GM18507 (cell line): Measurements from ENCODE around the gene HDAC4.

Experiments used
- DNase-seq: peaks from one replicate; pipeline ENCODE4 v3.0.0; 2011; ENCODE audit warnings: low read depth; ENCODE audit not compliant: insufficient read length; ENCODE audit errors: extremely low spot score
- FAIRE-seq: peaks from 2 replicates; lab custom pipeline; 2011; peaks lifted over from hg19 to GRCh38; lab: Jason Lieb, UNC

Gene HDAC4

DNA sequence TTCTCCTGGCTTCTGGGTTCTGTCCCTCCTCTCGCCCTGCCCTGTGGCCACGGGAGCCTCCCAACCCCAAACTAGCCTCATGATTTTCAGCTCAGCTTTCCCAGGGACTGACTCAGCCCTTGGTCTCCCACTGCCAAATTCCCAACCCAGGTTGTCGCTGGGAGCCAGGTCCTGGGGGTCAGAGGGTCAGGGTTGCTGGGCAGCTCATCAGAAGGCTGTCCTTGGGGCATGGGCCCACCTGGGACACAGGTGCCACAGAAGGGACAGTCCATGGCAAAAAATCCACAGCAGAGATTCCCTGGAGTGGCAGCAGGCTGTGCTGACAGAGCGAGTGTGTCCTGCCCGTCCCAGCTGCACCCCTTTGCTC, 372.6 kb downstream of the HDAC4 start:
- FAIRE-seq, result no peak
- DNase-seq, result no peak

DNA sequence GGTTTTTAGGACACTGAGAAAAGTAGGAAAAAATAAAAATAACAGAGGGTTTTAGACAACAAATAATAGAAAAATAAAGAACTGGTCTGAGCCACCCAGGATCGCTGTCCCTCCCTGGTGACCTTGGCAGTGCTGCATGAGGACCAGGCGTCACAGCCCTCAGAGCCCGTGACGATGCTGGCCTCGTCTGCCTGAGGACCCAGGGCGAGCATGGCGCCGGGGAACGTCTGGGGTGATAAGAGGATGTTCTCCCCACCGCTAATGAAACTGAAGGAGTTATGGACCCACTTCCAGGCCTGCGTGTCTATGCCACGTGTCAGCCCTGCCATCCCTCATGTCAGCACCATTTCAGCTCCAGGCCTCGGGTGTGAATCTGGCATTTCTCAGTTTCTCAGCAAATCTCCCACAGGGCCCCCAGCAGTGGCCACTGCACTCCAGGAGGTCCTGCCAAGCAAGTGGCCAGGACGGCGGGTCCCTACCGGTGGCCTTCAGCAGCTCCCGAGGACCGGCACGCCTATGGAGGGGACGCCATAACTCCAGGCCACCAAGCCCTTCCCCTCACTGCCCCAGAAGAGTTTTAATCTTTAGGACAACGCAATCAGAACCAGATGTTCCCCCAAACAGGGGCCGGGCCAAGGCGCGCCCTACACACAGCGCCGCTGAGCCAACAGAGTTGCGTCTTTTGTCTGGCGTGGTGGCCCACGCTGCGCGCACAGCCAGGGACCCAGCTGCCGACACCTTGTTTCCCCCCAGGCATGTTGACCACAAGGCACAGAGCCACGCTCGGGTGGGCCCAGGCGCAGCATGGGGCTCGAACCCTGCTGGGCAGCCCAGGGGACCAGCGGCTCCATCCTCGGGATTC, 373.2 kb downstream of the HDAC4 start:
- no peak for DNase-seq
- FAIRE-seq, result no peak

DNA sequence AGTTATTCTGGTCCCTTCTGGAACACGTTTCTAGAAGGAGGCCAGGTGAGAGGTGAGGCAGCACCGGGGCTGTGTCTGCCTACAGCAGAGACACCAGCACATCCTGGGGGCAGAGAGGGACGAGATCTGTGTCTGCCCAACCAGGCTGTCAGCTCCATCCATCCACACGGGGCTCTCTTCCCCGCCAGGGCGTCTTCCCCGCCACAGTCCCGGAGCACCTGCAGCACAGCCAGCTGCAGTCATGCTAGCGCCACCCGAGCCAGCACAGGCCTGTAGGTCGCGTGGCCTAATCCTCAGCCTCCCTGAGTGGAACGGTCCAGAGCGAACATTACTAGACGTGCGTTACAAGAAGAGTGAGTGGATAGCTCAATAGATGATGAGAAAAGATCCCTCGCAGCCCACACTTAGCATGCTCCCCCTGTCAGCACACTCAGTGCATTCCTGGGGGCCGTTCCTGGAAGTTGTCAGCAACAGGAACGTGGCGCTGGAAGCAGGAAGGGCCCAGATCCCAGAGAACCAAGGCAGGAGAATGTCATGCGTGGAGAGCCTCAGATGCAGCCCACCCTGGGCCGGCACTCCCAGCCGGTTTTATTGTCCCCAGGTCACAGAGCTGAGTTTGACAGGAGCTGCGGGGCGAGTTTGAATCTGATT, 374.0 kb downstream of the HDAC4 start:
- FAIRE-seq (no peak), DNase-seq (no peak)

DNA sequence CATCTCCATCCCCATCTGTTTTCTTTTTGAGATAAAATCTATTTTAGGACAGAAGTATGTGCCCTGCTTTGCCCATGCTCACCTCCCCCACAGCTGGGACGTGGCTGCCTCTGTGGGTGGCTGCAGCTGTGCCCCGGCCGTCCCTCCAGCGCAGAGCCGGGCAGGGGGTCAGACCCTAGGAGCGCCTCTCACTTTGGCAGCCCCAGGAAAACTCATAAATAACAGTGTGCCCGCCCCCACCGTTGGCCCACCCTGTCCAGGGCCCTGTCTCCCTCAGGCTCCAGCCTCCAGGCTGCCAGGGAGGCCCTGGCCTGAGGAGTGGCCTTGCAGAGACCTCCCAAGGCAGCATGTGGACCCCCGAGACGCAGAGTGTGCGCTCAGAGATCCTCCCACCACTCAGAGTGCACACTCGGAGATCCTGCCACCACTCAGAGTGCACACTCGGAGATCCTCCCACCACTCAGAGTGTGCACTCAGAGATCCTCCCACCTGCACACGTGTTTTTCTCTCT, 374.8 kb downstream of the HDAC4 start:
- no peak for FAIRE-seq
- no peak for DNase-seq

DNA sequence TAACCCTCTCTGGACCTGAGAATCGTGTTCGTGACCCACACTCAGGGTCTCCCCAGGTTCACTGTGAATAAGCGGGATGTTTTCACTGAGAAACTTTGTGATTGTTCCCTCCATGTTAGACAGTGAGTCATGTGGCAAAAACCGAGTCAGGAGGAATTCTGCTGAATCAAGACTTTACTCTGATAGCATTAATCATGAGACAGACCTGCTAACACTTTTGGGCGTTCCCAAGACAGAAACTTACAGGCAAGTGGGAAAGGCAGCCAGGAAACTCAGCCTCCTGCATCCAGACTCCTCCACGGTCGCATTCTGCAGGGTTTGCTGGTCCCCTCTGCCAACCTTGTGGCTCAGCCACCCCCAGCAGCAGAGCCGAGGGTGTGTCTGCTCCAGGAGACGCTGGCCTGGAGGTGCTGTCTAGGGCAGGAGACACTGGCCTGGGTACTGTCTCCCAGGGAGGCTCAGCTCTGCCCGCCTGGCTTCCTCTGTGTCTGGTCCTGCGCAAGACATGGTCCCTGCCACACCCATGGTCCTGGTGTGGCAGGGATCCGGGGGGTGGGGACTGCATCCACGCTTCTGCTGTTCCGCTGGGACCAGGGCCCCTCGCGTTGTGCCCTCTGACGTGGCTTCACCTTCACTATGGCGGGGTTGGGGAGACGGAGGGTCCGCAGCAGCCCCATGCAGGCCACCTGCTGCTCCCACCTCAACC, 375.6 kb downstream of the HDAC4 start:
- FAIRE-seq (no peak), DNase-seq (no peak)

DNA sequence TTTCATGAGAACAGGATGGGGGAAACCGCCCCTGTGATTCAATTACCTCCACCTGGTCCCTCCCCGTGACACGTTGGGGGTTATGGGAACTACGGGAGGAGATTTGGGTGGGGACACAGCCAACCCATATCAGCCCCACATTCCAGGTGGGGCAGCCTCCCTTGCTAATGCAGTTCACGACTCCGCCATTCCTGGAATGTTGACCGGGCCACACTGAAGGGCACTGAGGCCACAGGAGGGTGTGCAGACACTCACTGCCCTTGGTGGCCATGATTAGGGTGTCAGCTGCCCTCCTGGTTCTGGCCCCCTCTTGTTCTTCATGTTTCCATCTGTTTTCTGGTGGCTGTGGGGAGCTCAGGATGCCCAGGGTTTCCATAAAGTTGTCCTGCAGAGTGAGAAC, 376.6 kb downstream of the HDAC4 start:
- DNase-seq (no peak), FAIRE-seq (no peak)

DNA sequence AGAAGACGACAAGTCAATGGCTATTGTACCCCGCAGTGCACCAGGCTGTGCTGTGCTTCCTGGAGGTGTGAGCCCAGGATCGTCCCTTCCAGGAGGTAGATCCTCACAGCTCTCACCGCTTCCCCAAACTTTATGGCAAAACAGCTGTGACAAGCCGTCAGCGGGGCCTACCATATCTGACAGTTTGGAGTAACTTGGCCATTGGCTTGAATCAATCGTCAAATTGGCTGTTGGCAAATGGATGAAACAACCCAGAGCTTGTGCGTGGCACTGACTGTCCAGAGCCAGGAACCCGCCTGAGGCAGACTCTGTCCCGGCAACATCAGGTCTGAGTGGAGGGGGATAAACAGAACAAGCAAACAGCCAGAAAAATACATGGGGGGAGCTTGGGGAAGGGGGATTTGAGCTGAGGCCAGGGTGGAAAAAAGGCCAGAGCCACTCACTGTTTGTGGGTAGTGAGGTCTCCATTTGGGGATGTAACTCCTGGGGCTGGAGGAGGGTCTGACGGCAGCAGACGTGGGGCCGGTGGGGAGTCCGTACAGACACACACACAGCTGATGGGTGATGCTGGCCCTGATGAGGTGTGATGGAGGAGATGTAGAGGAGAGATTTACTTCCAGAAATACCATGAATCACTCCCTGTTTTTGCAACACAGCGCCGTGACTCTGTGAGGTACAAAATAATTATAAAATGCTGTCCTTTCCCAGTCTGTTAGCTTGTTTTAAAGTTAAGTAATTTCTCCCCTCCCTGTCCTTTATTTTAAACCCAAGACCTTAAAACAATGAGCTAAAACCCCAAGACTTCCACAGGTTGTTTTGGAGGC, 378.2 kb downstream of the HDAC4 start:
- FAIRE-seq (no peak), DNase-seq (no peak)

DNA sequence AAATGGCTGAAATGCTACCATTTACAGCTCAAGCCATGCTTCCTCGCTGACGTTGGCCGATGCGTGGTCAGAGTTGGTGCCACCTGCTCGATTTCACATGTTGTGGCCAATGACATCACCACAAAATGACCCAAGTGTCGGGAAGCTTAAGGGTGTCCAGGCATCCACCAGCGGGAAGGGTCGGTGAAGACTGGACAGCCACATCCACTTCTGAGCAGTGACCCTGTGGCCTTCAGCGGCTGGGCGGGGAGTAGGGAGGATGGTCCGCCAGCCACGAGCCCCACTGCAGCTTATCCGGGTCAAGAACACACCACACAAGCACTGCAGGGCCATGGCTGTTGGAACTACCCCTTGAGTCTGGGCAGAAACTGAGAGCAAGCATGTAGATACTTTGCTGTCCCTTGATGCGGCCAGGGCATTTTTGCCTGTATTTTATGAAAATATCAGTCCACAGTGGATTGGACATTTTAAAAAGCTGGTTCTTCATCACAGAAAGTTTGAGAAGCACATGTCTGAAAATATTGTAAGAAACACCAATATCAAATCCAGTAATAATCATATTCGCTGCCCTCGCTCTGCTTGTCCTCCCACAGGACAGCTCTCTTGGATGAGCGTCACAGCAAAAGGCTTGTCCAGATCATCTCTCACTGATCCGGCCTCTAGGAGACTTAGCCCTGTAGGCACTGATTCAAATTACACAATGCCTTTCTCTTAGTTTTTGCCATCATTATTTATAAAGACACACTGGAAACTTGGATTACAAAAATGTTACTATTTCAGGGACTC, 379.0 kb downstream of the HDAC4 start:
- FAIRE-seq, result no peak

DNA sequence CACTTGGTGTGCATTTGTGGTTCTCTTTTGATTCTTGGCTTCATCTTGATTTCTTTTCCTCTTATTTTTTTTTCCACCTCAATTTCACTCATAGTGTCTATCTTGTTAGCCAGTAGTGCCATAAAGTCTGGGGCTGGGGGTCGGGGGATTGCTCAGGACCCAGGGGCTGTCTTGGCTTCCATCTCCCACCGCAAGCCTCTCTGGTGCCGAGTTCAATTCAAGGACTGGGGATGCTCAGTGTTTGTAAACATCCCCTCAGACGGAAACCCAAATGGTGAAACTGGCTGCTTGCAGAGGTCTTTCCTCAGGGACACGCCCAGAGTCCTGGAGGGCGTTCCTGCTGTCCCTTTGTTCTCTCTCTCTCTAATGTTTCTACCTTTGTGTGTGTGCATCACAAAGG, 379.6 kb downstream of the HDAC4 start:
- DNase-seq (no peak), FAIRE-seq (no peak)

More for the DNA sequence above, 379.0 kb downstream of the HDAC4 start:
- no peak for DNase-seq

DNA sequence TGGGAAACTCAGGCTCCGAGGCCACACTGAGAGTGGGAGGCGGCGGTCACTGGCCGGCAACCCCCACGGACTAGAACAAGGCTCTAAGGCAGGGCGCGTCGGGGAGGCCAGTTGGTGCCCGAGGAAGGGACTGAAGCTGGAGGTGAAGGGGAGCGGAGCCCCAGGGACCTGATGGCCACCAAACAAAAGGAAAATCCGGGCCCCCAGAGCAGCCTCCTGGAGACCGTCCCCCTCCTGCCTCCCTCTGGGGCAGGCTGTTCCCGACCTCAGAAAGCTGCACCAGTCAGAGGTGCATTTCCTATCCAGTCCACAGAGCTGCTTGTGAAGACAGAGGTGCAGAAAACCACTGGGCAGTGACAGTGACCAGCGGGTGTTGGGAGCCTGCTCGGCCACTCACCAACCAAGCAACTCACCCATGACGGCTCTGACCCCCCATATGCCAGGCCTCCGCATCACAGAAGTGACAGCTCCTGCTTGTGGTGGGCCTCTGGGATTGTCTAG, 380.2 kb downstream of the HDAC4 start:
- FAIRE-seq (no peak), DNase-seq (no peak)

DNA sequence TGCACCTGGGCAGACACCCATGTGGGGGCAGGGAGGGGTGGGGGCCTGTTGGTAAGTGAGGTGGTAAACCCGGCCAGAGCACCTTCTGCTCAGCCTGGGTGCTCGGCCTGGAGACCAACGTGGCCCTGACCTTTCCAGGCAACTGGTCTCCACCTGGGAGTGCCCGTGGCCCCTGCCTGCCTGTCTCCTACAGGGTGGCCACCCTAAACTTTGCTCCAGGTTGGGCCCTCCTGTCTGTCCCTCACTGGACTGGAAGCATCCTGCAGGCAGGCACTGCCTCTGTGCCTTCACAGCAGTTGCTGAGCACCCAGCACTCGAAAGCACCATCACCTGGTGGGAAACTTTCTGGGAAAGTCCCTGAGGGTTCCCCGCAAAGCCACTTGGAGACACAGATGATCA, 381.6 kb downstream of the HDAC4 start:
- FAIRE-seq (no peak), DNase-seq (no peak)

DNA sequence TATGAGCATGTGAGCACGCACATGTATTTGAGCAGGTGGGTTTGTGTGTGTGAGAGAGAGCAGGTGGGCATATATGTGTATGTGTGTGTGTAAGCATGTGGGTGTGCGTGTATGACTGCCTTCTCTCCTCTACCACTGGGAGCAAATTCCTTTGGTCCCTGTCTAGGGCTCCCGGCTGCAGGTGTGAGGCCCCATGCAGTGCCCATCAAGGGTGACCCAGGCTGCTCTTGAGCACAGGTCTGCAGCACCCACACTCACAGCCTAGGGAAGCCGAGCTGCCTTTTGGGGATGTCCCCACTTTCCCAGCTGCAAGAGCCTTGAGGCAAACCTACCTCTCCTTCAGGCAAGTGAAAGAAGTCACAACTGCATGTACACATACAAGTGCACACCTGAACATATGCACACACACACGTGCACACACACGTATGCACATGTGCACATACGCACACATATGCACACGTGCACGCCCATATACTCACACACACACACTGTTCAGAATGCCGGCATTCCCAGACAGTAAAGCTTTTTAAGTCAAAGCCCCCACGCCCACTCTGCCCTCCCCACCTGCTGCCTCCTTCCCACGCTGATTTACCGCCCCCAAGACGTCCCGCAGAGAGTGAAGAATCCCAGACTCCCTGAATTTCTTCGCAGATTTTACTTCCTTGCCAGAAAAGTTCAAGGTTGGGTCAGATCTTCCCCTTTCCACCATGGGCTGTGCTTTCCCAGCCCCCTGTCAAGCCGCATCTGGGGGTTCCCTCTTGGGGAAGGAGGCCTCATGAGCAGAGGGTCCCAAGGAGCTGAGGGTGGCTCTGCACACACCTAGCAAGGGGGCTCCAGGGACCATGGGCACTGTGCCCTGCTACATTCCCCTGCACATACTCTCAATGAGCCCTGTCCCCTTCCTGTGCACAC, 382.3 kb downstream of the HDAC4 start:
- FAIRE-seq, result no peak
- no peak for DNase-seq

DNA sequence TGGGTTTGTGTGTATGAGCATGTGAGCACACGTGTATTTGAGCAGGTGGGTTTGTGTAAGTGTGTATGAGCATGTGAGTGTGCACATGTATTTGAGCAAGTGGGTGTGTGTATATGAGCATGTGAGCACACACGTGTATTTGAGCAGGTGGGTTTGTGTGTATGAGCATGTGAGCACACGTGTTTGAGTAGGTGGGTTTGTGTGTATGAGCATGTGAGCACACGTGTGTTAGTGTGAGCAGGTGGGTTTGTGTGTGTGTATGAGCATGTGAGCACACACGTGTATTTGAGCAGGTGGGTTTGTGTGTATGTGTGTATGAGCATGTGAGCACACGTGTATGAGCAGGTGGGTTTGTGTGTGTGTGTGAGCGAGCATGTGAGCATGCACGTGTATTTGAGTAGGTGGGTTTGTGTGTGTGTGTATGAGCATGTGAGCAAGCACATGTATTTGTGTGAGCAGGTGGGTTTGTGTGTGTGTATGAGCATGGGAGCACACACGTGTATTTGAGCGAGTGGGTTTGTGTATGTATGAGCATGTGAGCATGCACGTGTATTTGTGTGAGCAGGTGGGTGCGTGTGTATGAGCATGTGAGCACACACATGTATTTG, 383.2 kb downstream of the HDAC4 start:
- FAIRE-seq (no peak), DNase-seq (no peak)

DNA sequence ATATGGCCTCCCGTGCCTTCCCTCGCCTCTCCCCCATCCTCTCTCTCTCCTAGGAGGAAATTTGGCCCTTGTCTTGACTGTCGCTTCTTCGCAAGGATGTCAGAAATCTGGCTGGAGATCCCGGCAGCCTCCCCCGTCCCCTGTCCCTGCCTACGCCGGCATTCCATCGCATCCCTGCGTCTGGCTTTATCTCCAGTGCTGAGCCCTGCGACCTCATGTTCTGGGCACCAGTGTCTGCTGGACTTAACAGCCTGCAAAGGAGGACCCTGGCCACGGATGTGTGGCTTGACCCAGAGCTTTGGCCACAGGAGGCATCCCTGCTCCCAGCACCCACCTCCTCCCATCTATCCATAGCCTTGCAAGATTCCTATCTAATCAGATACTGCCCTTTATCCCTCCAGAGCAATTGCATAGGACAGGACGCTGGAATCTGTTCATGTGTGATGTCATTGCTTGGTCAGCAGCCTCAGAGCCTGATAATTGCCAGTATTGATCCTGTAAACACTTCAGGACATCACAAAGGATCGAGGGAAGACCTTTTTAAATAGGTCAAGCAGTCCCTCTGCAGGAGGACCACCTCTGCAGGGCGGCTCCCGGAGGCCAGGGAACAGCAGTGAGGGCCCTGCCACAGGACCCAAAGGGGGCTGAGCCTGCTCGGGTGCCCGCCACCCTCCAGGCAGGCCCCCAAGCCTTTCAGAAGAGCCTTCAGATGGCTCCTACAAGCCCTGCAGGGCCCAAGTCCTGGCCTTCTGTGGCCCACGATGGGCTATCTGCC, 384.7 kb downstream of the HDAC4 start:
- DNase-seq (no peak), FAIRE-seq (no peak)

DNA sequence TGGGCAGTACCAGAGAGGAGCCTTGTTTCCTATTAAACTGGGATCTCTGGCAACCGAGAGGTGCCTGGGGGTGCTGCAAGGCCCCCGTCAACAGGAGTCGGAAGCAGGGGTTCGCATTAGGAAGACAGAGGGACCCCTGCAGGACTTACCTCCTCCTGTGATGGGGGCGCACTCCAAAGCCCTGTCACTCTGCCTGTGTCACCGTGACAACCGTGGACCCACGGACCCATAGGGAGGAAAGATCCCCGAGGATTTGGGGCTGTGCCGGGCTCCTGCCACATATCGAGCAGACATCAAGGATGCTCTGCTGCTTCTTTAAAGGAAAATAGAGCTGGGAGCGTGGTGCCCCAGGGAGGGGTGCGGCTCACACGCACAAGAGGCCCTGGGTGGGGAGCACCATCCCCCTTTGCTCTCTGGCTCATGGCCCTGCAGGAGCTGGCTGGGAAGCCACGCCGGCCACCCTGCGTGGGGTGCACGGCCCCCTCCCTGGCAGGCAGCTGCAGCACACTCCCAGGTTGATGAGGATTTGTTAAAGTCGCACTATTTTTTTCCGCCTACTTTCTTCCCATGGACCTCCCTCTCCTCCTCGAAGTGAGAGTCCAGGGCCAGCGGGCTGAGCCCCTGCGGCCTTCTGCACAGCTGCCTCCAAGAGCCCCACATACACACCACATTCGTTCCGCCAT, 385.5 kb downstream of the HDAC4 start:
- DNase-seq (no peak), FAIRE-seq (no peak)
